Activated CD4-positive, alpha-beta memory T cell treated with anti-CD3 and anti-CD28 coated beads, Interleukin-2, amount 10 ng/mL, durations not matched to agents 7 days and 5 days (primary cell): ENCODE results near the gene ZNF579. TPM values are rescaled to one million over a fixed set of nuclear protein-coding genes. Genes with fewer than 3 reads are reported as not detected.
A peak's percentile ranks its signal among the peaks of the same experiment; 100 is the strongest.

Source experiments
- CTCF ChIA-PET: fragments of 350-600 bp; sonication (Branson Sonifier 250); formaldehyde crosslinking; loops from one replicate; lab custom pipeline; 2021; ENCODE audit warnings: antibody characterized with exemption, inconsistent platforms; lab: Charles Lee
- POLR2A ChIA-PET: fragments of 350-600 bp; sonication (Branson Sonifier 250); formaldehyde crosslinking; loops from one replicate; lab custom pipeline; 2021; ENCODE audit warnings: antibody characterized with exemption; lab: Charles Lee
- DNase-seq: peaks from one replicate; pipeline ENCODE4 v3.0.0-alpha.2; 2020
- H3K27ac Mint-ChIP-seq: one replicate; pipeline ENCODE4 v1.8.0; 2021; ENCODE audit warnings: mild to moderate bottlenecking, mixed read lengths
- H3K27me3 Mint-ChIP-seq: one replicate; pipeline ENCODE4 v1.8.0; 2021; ENCODE audit warnings: mixed read lengths
- H3K36me3 Mint-ChIP-seq: one replicate; pipeline ENCODE4 v1.8.0; 2021; ENCODE audit warnings: low read depth, mixed read lengths
- H3K4me1 Mint-ChIP-seq: one replicate; pipeline ENCODE4 v1.8.0; 2021; ENCODE audit warnings: mixed read lengths
- H3K4me3 Mint-ChIP-seq: one replicate; pipeline ENCODE4 v1.8.0; 2021; ENCODE audit warnings: mild to moderate bottlenecking, mixed read lengths
- H3K9me3 Mint-ChIP-seq: one replicate; pipeline ENCODE4 v1.8.0; 2021; ENCODE audit warnings: mixed read lengths
- total RNA-seq, 2 experiments: library from RNA; stranded (reverse); gene quantifications; one replicate each; pipeline ENCODE4 v1.2.3, GENCODE V29; 2021

The ZNF579 gene, protein sequence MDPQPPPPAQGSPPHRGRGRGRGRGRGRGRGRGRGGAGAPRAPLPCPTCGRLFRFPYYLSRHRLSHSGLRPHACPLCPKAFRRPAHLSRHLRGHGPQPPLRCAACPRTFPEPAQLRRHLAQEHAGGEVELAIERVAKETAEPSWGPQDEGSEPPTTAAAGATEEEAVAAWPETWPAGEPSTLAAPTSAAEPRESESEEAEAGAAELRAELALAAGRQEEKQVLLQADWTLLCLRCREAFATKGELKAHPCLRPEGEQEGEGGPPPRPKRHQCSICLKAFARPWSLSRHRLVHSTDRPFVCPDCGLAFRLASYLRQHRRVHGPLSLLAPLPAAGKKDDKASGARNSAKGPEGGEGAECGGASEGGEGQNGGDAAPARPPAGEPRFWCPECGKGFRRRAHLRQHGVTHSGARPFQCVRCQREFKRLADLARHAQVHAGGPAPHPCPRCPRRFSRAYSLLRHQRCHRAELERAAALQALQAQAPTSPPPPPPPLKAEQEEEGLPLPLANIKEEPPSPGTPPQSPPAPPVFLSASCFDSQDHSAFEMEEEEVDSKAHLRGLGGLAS
- 1 to 10 TPM; 6.4 to 6.6 TPM for total RNA-seq

DNA sequence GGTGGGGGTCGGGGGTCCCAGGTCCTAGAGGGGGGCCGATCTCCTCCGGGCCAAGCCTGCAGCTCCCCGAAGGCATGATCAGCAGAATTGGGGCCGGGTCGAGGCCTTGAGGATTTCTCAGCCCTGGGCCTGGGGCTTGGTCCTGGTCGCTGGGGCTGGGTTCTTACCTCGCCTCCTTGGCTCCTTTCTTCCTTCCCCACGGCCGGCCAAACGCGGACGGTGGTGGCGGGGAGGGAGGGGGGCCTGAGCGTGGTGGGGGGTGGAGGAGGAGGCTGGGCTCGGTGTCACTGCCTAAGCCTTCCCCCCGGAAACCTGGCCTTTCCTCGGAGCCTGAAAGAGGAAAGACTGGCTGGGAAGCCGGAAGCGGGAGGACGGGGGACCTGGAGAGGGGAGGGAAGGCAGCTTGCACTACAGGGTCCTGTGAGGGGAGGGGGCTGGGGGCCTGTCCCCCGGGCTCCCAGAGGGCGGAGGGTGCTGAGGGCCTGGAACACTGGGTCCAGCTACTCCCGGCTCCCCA is at the start of gene ZNF579:
Gene ZNF579 (minus strand): TSS at position 221 of the 517 bp plus-strand sequence. CDS start 1,209 bp downstream, outside the sequence.
- peak within 1 kb of the TSS; percentile 71 for H3K27ac Mint-ChIP-seq
- DNase-seq: peak; percentile 75
- CTCF ChIA-PET: interaction anchor here (0.7 to 1.5 kb wide), 3 partner anchors 25 to 52 kb away, joined by 3 to 5 read pairs (median 4); partner anchors contain the start of gene ZNF865
- peak within 1 kb of the TSS; percentile 84 for H3K4me3 Mint-ChIP-seq
- H3K27me3 Mint-ChIP-seq: peaks cover 13% of the 10 kb centered on the region
- no peaks in the 10 kb centered on the region for H3K9me3 Mint-ChIP-seq
- peaks cover 25% of the 10 kb centered on the region for H3K4me1 Mint-ChIP-seq
- H3K36me3 Mint-ChIP-seq: peaks cover 9% of the 10 kb centered on the region
- POLR2A ChIA-PET: interaction anchor here (1.0 to 2.7 kb wide), 5 partner anchors 18 to 56 kb away, joined by 3 to 12 read pairs (median 7); partner anchors contain the start of genes FIZ1 and ZNF865

DNA sequence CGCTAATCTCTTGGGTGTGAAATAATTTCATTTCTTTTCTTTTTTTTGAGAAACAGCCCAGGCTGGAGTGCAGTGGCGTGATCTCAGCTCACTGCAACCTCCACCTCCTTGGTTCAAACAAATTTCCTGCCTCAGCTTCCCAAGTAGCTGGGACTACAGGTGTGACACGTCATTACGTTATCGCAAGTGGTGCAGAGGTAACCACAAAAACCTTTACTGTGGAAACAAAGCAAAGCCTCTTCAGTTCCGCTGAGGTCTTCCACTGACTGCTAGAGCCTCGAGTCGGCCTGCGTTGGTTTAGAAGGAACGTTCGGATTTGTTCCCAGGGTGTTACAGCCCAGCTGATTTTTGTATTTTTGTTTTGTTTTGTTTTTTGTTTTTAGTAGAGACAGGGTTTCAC is 45.7 kb upstream of the ZNF579 start:
- Mint-ChIP-seq H3K4me3 (peak overlapping the region; percentile 60), H3K36me3 (peaks cover 3% of the 10 kb centered on the region)

DNA sequence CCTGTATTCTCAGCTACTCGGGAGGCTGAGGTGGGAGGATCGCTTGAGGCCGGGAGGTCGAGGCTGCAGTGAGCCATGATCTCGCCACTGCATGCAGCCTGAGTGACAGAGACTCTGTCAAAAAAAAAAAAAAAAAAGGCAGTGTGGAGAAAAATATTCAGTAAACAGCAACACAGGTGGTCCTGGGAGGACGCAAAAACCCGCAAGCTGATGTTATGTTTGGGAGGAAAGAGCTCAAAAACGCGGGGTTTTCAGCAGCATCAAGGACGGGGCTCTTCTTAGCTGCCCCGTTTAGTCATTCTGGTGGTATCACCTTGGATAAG is 44.3 kb upstream of the ZNF579 start:
- H3K36me3 Mint-ChIP-seq: peaks cover 12% of the 10 kb centered on the region
- peak overlapping the region; percentile 93 for H3K27ac Mint-ChIP-seq
- H3K4me3 Mint-ChIP-seq: peak overlapping the region; percentile 78
- no peaks in the 10 kb centered on the region for H3K9me3 Mint-ChIP-seq
- H3K4me1 Mint-ChIP-seq: peaks cover 48% of the 10 kb centered on the region
- no peak for DNase-seq
- ChIA-PET POLR2A (interaction anchor here (0.7 to 5.7 kb wide), 12 partner anchors 9 to 366 kb away, joined by 3 to 53 read pairs (median 8); partner anchors contain the start of genes FIZ1, KMT5C, PPP6R1 and U2AF2), CTCF (interaction anchor here (0.9 to 5.6 kb wide), 10 partner anchors 9 to 332 kb away, joined by 3 to 56 read pairs (median 12); partner anchors contain the start of genes FIZ1, U2AF2, ZNF524 and ZNF865)
- peaks cover 7% of the 10 kb centered on the region for H3K27me3 Mint-ChIP-seq

More for the DNA sequence above, 45.7 kb upstream of the ZNF579 start:
- H3K27me3 Mint-ChIP-seq: peaks cover 7% of the 10 kb centered on the region
- H3K4me1 Mint-ChIP-seq: peaks cover 41% of the 10 kb centered on the region
- H3K27ac Mint-ChIP-seq: peak overlapping the region; percentile 86
- ChIA-PET CTCF (interaction anchor here (0.5 to 5.6 kb wide), 14 partner anchors 7 to 485 kb away, joined by 3 to 56 read pairs (median 8); partner anchors contain the start of genes FIZ1, ZNF524 and ZNF865), POLR2A (interaction anchor here (1.0 to 5.7 kb wide), 11 partner anchors 8 to 372 kb away, joined by 3 to 53 read pairs (median 8); partner anchors contain the start of genes FIZ1, PPP6R1, U2AF2 and UBE2S)
- H3K9me3 Mint-ChIP-seq: no peaks in the 10 kb centered on the region
- DNase-seq: peak; percentile 78

DNA sequence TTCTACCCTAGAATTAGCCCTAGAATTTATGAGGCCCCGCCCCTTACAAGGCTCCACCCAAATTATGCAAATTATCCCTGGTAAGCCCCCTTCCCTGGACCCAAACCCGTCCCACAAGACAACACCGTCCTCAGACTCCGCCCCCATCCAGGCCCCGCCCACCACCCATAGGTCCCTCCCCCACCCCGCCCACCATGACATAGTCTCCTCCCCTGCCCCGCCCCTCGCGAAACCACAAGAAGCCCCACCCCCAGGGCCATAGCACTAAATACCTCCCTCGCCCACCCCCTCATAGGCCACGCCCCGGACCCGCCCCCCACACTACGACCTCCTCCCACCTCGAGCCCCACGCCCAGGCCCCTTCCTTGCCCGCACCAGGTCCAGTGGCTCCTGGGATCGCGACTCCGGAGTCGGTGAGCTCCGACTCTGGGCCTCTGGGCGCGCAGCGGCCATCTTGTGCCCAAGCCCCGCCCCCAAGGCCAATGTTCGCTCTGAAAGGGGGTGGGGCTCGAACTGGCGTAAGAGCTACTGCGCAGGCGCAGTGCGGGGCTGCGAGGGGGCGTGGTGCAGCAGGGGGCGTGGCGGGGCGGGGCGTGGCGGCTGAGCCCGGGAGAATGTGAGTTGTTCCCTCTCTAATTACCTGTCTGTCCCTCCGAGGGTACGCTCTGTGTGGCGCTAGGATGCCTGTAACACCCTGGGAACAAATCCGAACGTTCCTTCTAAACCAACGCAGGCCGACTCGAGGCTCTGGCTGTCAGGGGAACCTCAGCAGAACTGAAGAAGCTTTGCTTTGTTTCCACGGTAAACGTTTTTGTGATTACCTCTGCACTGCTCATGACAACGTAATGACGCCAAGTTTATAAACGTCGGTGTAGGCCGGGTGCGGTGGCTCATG is 43.7 kb upstream of the ZNF579 start, which contains the start of gene ZNF784:
Gene ZNF784 (minus strand): TSS at position 458 of the 895 bp plus-strand sequence. CDS start 5 bp downstream, at position 453.
- ChIA-PET CTCF (interaction anchor here (0.9 to 5.6 kb wide), 8 partner anchors 9 to 120 kb away, joined by 3 to 56 read pairs (median 13); partner anchors contain the start of genes FIZ1, U2AF2, ZNF524 and ZNF865), POLR2A (interaction anchor here (0.7 to 5.7 kb wide), 13 partner anchors 10 to 365 kb away, joined by 3 to 53 read pairs (median 6); partner anchors contain the start of genes CCDC106, FIZ1, KMT5C and PPP6R1)
- Mint-ChIP-seq H3K27me3 (peaks cover 7% of the 10 kb centered on the region), H3K9me3 (no peaks in the 10 kb centered on the region), H3K4me1 (peaks cover 50% of the 10 kb centered on the region), H3K36me3 (peaks cover 17% of the 10 kb centered on the region), H3K27ac (peak within 1 kb of the TSS; percentile 93), H3K4me3 (peak within 1 kb of the TSS; percentile 78)
- DNase-seq: peak; percentile 94

DNA sequence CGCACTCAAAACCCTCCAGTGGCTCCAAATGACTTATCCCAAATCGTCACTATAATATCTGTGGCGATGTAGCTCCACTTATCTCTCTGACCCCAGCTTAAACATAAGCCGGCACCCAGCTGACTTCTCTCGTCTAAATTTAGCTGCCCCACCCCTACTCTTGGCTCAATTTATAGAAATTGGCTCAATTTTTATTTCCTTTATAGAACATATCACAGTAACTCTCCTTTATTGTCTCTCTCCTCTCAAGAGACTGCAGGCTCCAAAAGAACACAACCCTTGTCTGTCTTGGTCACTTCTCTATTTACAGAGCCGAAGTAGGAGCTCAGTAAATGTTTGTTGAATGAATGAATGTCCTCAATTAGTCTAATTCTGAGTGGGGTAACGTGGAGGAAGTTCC is 42.9 kb upstream of the ZNF579 start:
- Mint-ChIP-seq H3K27ac (no peak overlapping the region), H3K27me3 (peaks cover 7% of the 10 kb centered on the region), H3K4me1 (peaks cover 52% of the 10 kb centered on the region), H3K9me3 (no peaks in the 10 kb centered on the region), H3K36me3 (peaks cover 19% of the 10 kb centered on the region), H3K4me3 (no peak overlapping the region)
- POLR2A ChIA-PET: interaction anchor here (1.7 to 5.7 kb wide), 5 partner anchors 10 to 216 kb away, joined by 9 to 53 read pairs (median 16); partner anchors contain the start of genes FIZ1, U2AF2, UBE2S and ZNF524
- CTCF ChIA-PET: interaction anchor here (1.4 to 5.6 kb wide), 5 partner anchors 10 to 119 kb away, joined by 5 to 56 read pairs (median 8); partner anchors contain the start of genes U2AF2 and ZNF865
- DNase-seq: no peak

GRCh38 chr19:55623130-55623529 is 42.5 kb upstream of the ZNF579 start:
- H3K36me3 Mint-ChIP-seq: peaks cover 21% of the 10 kb centered on the region
- H3K27ac Mint-ChIP-seq: no peak overlapping the region
- H3K9me3 Mint-ChIP-seq: no peaks in the 10 kb centered on the region
- H3K27me3 Mint-ChIP-seq: peaks cover 6% of the 10 kb centered on the region
- DNase-seq: no peak
- POLR2A ChIA-PET: interaction anchor here (1.8 to 5.7 kb wide), 3 partner anchors 18 to 24 kb away, joined by 5 to 53 read pairs (median 49); partner anchors contain the start of genes FIZ1, ZNF524 and ZNF865
- no peak overlapping the region for H3K4me3 Mint-ChIP-seq
- peaks cover 52% of the 10 kb centered on the region for H3K4me1 Mint-ChIP-seq
- CTCF ChIA-PET: interaction anchor here (1.4 to 5.6 kb wide), 4 partner anchors 11 to 119 kb away, joined by 5 to 56 read pairs (median 19); partner anchors contain the start of gene ZNF865

DNA sequence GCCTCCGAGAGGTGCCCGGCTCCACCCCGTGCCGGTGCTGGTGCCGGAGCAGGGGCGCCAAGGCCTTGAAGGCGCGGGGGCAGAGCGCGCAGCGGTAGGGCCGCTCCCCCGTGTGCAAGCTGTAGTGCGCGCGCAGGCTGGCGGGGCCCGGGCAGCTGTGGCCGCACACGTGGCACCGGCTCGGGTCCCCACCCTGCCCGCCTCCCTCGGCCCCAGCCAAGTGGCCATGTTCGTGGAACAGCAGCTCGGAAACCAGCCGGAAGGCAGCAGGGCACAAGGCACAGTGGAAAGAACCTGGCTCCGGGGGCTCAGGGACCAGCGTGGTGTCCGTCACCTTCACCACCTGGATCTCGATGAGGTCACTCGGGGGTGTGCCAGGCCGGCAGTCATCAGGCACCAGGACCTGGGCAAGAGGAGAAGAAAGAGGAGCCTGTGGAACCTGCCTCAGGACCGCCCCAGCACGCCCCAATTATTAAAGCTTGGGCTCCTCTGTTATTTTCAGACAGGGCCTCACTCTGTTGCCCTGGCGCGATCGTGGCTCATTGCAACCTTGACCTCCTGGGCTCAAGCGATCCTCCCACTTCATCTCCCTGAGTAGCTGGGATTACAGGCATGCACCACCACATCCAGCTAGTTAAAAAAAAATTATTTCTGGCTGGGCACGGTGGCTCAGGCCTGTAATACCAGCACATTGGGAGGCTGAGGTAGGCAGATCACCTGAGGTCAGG is 41.8 kb upstream of the ZNF579 start:
- Mint-ChIP-seq H3K4me3 (no peak overlapping the region), H3K36me3 (peaks cover 25% of the 10 kb centered on the region), H3K27ac (no peak overlapping the region), H3K27me3 (peaks cover 3% of the 10 kb centered on the region), H3K9me3 (no peaks in the 10 kb centered on the region), H3K4me1 (peaks cover 47% of the 10 kb centered on the region)
- no peak for DNase-seq
- ChIA-PET POLR2A (interaction anchor here (1.8 to 5.7 kb wide), 2 partner anchors 17 to 23 kb away, joined by 5 to 53 read pairs; partner anchors contain the start of genes FIZ1 and ZNF865), CTCF (interaction anchor here (1.4 to 5.6 kb wide), 3 partner anchors 10 to 118 kb away, joined by 5 to 56 read pairs (median 5); partner anchors contain the start of gene ZNF865)

DNA sequence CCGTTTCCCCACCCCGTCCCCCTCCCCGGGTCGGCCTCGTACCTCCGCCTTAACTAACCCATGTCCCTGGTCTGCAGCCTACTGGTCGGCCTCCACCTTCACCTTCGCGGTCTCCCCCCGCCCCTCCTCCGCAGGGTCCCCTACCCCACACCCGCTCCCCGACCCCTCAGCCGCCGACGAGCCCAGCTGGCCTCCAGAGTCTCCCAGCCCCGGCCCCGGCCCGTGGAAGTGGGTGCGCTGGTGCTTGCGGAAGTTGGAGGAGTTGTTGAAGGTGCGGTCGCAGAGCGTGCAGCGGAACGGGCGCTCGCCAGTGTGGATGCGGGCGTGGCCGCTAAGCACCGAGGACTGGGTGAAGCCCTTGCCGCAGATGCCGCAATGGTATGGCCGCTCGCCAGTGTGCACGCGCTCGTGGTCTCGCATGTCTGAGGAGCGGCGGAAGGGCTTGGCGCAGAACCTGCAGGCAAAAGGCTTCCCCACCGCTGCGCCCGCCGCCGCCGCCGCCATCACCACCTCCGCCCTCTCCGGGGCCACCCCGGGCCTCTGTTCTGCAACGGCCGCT is 41.1 kb upstream of the ZNF579 start:
- Mint-ChIP-seq H3K4me3 (no peak overlapping the region), H3K27me3 (peaks cover under 1% of the 10 kb centered on the region), H3K36me3 (peaks cover 29% of the 10 kb centered on the region), H3K4me1 (peaks cover 40% of the 10 kb centered on the region), H3K9me3 (no peaks in the 10 kb centered on the region), H3K27ac (no peak overlapping the region)
- DNase-seq: no peak
- ChIA-PET CTCF (interaction anchor here (1.8 kb wide), 1 partner anchor 11 kb away, joined by 5 read pairs; no protein-coding TSS in a partner anchor), POLR2A (interaction anchor here (1.3 to 1.8 kb wide), 2 partner anchors 16 to 22 kb away, joined by 3 to 5 read pairs; partner anchors contain the start of genes FIZ1 and ZNF865)

DNA sequence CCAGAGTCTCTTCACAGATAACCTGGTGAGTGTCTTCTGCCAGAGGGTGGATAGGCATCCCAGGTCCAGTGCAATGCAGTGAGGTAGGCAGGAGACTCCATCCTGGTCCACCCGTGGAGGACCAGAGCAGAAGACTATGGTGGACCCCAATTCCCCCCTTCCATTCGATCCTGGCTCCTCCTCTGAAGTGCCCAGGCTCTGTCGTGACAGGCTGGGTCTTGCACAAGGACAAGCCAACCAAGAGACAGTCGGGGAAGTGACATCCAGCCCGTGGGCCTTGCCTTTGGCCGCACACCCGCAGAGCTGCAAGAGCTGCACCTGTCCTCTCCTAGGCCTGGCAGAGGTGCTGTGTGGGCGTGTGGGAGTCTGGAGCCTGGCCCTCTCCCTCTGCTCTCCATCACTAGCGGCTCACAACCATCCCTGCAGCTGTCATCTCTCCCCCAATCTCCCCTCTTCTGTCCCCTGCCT is 40.6 kb upstream of the ZNF579 start:
- peaks cover 33% of the 10 kb centered on the region for H3K36me3 Mint-ChIP-seq
- ChIA-PET CTCF (interaction anchor here (1.8 to 2.2 kb wide), 2 partner anchors 12 to 15 kb away, joined by 5 to 9 read pairs; partner anchors contain the start of gene ZNF865), POLR2A (interaction anchor here (1.3 to 1.8 kb wide), 2 partner anchors 16 to 22 kb away, joined by 3 to 5 read pairs; partner anchors contain the start of genes FIZ1 and ZNF865)
- H3K27ac Mint-ChIP-seq: no peak overlapping the region
- peaks cover 35% of the 10 kb centered on the region for H3K4me1 Mint-ChIP-seq
- no peak for DNase-seq
- H3K27me3 Mint-ChIP-seq: no peaks in the 10 kb centered on the region
- H3K9me3 Mint-ChIP-seq: no peaks in the 10 kb centered on the region
- H3K4me3 Mint-ChIP-seq: no peak overlapping the region
